ENCODE data around the gene TRMT2A.

TRMT2A gene

DNA sequence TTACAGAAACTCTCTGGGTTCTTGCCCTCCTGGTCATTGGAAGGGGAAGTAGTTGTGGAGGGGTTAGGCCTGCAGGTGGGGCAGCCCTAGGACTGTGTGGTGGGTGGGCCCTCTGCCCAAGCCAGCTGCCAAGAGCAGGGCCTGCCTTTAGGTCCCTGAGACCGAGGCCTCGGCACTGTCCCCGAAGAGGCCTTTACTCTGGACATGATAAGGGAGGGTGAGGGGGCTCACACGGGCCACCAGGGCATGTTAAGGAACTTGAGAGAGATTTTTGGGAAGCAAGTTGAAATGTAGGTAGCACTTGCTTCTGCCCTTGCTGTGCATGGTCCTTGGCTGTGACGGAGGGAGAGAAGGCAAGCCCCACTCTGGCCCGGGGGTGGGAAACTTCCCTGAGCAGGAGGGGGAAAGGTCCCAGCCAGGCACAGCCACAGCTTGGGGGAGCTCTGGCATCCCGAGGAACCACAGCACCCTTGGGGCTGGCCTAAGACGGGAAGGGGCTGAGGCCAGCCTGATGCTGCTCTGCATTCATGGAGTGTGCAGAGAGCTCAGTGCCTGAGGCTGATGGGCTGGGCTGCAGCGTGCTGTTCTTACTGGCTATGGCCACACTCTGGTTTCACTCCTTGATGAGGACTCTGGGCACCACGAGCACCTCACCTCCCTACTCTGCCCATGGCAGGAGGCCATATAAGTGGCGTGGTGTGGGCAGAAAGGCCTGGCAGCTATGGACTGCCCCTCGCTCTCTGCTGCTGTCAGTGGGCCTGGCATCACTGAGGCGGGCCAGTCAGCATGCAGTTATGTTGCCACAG lies 8.9 kb downstream of the TRMT2A start:
- no peak for DNase-seq (ENCODE audit: extremely low spot score, insufficient read length, low read depth)
- FAIRE-seq, result no peak

DNA sequence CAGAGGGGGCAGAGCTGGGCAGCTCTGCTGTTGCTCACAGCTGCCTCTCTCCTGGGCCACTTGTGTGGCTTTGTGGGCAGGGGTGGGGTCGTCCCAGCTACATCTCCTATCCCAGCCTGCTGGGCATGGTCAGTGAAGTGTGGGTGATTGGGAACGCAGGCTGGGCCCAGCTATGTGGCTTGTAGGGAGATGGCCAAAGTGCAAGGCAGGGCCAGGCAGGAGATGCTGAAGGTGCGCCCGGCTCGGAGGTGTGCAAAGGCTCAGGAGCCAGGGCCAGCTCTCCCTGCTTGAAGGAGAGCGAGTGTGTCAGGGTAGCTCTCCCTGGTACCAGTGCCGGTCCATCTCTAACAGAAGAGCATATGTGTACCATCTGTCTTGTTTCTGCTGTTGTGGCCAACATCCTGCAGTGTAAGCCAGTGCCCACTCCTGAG lies 9.5 kb downstream of the TRMT2A start:
- DNase-seq (ENCODE audit: extremely low spot score, insufficient read length, low read depth) (no peak), FAIRE-seq (no peak)

DNA sequence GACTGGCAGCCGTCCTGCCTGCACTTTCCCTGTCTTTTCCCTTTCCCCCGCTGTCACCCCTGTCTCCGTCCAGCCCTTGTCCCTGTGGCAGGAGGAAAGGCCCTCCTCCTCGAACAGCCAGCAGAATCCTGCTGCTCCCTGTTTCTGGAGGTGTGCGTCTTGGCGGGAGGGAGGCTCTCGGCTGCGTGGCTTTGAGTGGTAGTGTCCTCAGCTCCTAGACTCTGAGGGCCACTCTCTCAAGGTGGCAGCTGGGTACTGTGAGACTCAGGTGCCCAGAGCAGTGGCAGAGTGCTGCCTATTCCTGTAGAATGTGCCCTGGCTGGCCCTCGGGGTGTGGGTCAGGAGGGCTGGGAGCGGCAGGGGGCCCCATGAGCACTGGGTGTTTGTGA lies 10.2 kb downstream of the TRMT2A start:
- no peak for FAIRE-seq
- no peak for DNase-seq (ENCODE audit: extremely low spot score, insufficient read length, low read depth)

DNA sequence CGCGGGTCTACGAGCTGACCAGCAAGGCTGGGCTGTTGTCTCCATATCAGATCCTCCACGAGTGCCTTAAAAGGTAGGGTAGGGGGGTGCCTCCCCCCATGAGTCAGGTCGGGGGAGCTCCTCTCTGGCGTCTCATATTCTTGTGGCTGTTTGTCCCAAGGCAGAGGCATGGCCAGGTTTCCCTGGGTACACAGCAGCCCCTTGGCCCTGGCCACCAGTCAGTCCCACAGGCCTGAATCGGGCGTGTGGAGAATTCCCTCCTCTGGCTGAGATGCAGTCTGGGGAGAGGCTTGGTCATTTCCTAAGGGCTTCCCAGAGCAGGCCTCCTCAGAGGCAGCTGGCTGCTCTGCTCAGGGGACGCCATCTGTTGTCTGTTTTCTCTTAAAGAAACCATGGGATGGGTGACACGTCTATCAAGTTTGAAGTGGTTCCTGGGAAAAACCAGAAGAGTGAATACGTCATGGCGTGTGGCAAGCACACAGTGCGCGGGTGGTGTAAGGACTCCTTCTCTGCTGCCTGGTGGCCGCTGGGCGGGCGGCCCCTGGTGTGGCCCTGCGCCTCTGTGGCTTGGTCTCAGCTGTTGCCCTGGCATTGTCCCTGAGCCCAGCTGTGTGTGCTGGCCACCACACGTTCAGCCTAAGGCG lies 10.7 kb downstream of the TRMT2A start:
- DNase-seq (ENCODE audit: extremely low spot score, insufficient read length, low read depth) (no peak), FAIRE-seq (no peak)

GRCh38 chr22:20105456-20106204 lies 11.4 kb downstream of the TRMT2A start:
- FAIRE-seq (no peak), DNase-seq (ENCODE audit: extremely low spot score, insufficient read length, low read depth) (no peak)

- no peak for DNase-seq (ENCODE audit: extremely low spot score, insufficient read length, low read depth)
- FAIRE-seq, result no peak
Observed at GRCh38 chr22:20102203-20102780, 14.7 kb downstream of the TRMT2A start.

DNA sequence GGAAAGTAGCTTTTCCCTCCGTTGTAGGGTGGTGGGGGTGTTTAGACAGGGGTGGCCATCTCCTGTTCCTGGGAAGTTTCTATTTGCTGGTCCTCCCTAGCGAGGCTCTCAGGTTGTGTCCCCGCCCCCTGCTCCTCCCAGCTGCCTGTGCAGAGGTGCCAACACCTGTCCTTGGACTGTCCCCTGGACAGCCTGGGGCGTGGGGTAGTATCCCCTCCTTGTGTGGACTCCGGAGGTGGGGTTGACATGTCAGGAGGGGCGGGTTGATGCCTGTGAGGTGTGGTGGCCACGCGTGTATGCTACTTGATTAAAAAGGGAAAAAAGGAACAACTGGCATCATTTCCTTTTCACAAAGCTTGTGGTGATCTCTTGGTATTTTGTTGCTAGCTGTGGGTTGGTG lies 15.4 kb downstream of the TRMT2A start:
- DNase-seq (ENCODE audit: extremely low spot score, insufficient read length, low read depth) (no peak), FAIRE-seq (no peak)

- DNase-seq (ENCODE audit: extremely low spot score, insufficient read length, low read depth), result no peak
- no peak for FAIRE-seq
Observed at GRCh38 chr22:20099099-20099711, 17.8 kb downstream of the TRMT2A start.

GRCh38 chr22:20096574-20097420 lies 20.2 kb downstream of the TRMT2A start:
- no peak for DNase-seq (ENCODE audit: extremely low spot score, insufficient read length, low read depth)
- no peak for FAIRE-seq

DNA sequence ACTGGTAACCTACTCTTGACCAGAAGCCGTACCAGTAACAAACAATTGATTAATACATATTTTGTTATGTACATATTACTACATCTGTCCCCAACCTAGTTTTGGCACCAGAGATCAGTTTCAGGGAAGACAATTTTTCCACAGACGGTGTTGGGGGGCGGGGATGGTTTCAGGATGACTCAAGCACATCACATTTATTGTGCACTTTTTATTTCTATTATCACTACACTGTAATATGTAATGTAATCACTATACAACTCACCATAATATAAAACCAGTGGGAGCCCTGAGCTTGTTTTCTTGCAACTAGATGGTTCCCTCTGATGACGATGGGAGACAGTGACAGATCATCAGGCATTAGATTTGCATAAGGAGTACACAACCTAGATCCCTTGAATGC lies 21.5 kb downstream of the TRMT2A start:
- FAIRE-seq, result no peak
- DNase-seq (ENCODE audit: extremely low spot score, insufficient read length, low read depth), result no peak

DNA sequence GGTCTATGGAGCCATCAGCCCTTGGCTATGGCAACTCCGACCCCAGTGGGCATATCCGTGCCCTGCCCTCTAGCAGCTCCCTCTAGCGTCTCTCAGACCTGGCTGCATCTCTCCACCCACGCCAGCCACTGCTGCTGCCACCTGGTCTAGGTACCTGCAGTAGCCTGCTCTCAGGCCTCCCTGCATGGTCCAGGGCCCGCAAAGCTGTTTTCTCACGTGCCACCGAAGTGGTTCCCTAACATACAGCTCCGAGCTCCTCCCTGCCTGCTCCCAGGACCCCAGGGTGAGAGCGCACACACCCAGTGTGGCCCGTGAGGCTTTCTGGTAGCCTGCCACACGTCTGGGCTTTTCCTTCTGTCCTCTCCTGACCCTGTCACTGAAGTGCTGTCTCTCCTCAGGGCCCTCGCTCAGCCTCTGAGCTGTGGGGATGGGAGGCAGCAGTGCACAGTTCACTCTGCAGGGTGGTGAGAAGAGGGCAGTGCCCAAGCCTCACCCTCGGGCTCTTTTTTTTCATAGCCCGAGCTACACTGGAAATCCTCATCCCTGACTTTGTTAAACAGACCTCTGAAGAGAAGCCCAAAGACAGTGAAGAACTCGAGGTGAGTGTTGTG lies 22.7 kb downstream of the TRMT2A start:
- no peak for FAIRE-seq
- DNase-seq (ENCODE audit: extremely low spot score, insufficient read length, low read depth), result no peak

DNA sequence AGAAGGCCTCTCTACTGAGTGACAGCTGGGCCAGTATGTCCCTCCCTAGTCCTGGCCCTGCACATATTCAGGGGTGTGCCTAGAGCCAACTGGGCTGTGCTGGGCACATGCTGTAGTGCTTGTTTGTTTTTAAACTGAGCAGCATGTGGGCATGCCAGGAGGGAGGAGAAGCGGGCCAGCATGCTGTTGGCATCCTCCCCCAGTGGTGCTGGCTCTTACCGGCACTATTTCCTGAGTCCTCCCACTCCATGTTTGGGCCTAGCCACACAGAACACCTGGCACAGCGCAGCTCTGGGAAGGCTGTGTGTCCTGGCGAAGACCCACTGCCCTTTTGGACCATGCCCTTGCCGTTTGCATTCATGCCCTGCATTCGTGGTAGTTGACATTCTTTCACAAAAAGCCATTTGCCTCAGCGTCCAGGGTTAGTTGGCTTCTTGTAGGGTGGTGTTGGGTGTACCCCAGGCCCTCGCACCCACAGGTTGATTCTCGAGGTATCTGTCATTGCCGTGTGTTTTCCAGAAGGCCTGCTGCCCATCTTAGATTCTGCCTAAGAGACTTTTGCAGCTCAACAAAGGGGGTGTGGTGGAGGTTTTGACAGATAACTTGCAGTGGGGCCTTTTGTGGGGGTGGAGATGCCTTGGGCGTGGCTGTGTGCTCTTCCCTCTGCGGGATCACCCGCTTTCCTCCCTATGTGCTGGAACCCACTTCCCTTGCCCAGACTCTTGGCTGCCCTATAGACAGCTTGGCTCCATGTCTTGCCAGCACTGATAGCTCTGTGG lies 23.4 kb downstream of the TRMT2A start:
- FAIRE-seq, result no peak
- DNase-seq (ENCODE audit: extremely low spot score, insufficient read length, low read depth), result no peak

DNA sequence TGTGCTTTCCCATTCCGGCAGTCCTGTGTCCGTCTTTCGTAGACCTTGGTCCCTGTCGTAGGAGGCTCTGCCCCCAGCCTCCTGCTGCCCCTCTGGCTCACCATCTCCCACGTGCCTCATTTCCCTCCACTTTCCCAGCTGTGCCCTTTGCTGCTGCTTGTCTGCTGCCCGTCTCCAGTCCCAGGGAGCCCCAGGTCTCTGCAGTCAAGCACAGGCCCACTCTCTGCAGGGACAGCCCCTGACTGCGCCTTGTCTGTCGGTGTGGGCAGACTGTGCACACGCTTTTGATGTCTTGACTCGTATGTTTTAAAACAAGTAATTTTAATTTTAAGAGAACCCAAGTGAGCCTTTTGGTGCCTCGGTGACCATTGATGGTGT lies 24.6 kb downstream of the TRMT2A start:
- DNase-seq (ENCODE audit: extremely low spot score, insufficient read length, low read depth), result no peak
- no peak for FAIRE-seq

DNA sequence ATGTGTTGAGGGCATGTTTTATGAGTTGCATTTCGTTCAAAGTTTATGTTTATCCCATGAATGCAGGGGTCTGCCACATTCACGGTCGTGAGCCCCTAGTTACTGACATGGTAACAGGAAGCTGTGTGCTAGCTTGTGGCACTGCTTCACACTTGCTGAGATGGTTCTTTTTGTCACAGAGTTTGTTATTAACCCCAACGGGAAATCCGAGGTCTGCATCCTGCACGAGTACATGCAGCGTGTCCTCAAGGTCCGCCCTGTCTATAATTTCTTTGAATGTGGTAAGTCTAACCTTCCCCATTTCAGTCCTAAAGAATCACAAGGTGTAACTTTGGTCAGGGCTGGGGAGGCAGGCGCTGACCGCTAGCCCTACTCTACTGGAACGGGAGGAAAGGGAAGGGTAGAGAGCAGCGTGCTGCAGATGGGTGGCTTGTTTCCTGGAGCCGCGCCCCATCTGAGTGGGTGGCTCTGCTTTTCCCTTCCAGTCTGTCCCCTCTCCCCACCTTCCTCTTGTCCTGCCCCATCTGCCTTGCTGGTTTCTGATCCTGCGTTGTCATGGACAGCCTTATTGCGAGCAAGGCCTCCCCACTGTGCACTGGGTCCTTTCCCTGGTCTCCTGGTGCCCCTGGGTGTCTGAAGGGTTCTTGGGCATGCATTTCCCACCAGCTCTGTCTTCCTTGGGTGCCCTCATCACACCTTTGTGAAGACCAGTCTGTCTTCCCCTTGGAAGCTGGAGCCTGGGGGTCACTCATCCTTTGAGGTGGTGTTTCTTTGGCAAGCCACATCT lies 25.1 kb downstream of the TRMT2A start:
- no peak for FAIRE-seq
- DNase-seq (ENCODE audit: extremely low spot score, insufficient read length, low read depth), result no peak

- FAIRE-seq (no peak), DNase-seq (ENCODE audit: extremely low spot score, insufficient read length, low read depth) (no peak)
Observed at GRCh38 chr22:20090730-20091240, 26.2 kb downstream of the TRMT2A start.

- no peak for FAIRE-seq
Observed at GRCh38 chr22:20089977-20090729, 26.9 kb downstream of the TRMT2A start.

More at GRCh38 chr22:20089977-20090729, 26.9 kb downstream of the TRMT2A start:
- DNase-seq (ENCODE audit: extremely low spot score, insufficient read length, low read depth), result no peak
